Measurements from ENCODE around the gene RBM22. TPM values are rescaled to one million over a fixed set of nuclear protein-coding genes. Genes with fewer than 3 reads are reported as not detected.

Gene RBM22
- polyA plus RNA-seq, 2 of the 4 experiments (the other 2 are of a cell fraction): 42.2 to 75.7 TPM

DNA sequence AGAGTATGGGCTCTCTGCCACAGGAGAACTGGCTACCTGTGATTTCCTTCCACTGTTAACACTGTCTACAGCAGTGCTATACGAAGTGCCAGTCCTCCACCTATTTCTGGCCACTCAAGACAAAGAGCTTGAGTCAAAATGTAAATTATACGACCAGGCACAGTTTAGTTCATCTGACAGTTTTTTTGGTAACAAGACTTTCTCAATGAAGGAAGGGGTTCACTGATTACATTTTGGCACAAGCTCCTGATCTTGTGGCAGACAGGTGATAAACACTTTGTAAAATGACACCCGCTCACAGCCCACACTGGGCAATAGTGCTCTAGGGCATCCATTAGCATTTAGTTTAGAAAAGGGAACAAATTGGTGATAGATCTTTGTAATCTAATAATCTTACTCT lies 8.6 kb downstream of the RBM22 start:
- H3K4me2 ChIP-seq: no peak overlapping the region
- H3K27ac ChIP-seq: no peak overlapping the region
- 91% methylated on average over 3 of the region's 3 CpGs for WGBS (ENCODE audit: missing lambda C conversion rate)
- FAIRE-seq (no peak), DNase-seq (ENCODE audit: low read depth in 1 of 2, low spot score in 1 of 2) (no peak), ATAC-seq (no peak)
- ChIA-PET POLR2A (no interaction called here), CTCF (interaction anchor here (5.3 kb wide), 1 partner anchor 8 kb away, joined by 27 read pairs; the partner anchor contains the start of gene RBM22)
- H3K4me3 ChIP-seq: no peak overlapping the region
- TF ChIP-seq USF2 (IDR thresholded peaks at IDR 0.05) (no peak), SREBF2 (IDR thresholded peaks at IDR 0.05) (no peak), EP300 (IDR thresholded peaks at IDR 0.05) (no peak)
- TF ChIP-seq, protein P1, sequence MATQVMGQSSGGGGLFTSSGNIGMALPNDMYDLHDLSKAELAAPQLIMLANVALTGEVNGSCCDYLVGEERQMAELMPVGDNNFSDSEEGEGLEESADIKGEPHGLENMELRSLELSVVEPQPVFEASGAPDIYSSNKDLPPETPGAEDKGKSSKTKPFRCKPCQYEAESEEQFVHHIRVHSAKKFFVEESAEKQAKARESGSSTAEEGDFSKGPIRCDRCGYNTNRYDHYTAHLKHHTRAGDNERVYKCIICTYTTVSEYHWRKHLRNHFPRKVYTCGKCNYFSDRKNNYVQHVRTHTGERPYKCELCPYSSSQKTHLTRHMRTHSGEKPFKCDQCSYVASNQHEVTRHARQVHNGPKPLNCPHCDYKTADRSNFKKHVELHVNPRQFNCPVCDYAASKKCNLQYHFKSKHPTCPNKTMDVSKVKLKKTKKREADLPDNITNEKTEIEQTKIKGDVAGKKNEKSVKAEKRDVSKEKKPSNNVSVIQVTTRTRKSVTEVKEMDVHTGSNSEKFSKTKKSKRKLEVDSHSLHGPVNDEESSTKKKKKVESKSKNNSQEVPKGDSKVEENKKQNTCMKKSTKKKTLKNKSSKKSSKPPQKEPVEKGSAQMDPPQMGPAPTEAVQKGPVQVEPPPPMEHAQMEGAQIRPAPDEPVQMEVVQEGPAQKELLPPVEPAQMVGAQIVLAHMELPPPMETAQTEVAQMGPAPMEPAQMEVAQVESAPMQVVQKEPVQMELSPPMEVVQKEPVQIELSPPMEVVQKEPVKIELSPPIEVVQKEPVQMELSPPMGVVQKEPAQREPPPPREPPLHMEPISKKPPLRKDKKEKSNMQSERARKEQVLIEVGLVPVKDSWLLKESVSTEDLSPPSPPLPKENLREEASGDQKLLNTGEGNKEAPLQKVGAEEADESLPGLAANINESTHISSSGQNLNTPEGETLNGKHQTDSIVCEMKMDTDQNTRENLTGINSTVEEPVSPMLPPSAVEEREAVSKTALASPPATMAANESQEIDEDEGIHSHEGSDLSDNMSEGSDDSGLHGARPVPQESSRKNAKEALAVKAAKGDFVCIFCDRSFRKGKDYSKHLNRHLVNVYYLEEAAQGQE (IDR thresholded peaks at IDR 0.05): no peak
- H3K9me3 ChIP-seq: no peaks in the 10 kb centered on the region
- H3K4me1 ChIP-seq: no peaks in the 10 kb centered on the region

DNA sequence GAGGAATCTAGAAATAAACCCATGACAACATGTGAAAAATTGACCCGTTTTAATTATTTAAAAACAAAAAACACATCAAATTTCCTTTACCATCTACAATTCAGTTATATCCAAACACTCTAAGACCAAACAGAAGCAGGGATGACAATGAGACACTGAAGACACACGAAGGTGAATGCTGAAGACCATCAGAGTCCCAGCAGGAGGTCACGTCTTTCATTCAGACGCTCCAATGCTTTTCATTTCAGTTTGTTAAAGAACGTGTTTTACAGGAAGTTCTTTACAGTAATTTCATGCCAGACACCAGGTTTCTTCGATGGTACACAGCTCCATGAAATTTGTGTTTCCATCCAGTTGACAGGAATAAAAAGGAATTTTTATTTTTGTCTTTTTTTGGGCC lies 10.1 kb downstream of the RBM22 start:
- CTCF ChIA-PET: interaction anchor here (0.7 to 5.3 kb wide), 4 partner anchors 10 to 1076 kb away, joined by 3 to 27 read pairs (median 3); partner anchors contain the start of genes MYOZ3 and RBM22
- Histone ChIP-seq H3K9me3 (no peaks in the 10 kb centered on the region), H3K4me1 (no peaks in the 10 kb centered on the region), H3K27ac (no peak overlapping the region), H3K4me3 (no peak overlapping the region), H3K4me2 (no peak overlapping the region)
- TF ChIP-seq KDM1A (IDR thresholded peaks at IDR 0.05; ENCODE audit: low read depth) (no peak), USF2 (IDR thresholded peaks at IDR 0.05) (no peak), CHD4 (IDR thresholded peaks at IDR 0.05; ENCODE audit: borderline replicate concordance) (no peak), GATA3 (IDR thresholded peaks at IDR 0.05; ENCODE audit: borderline replicate concordance) (no peak), CHD2 (IDR thresholded peaks at IDR 0.05; ENCODE audit: low read length, partially characterized antibody) (no peak), SREBF2 (IDR thresholded peaks at IDR 0.05) (no peak)
- TF ChIP-seq, protein P1 (IDR thresholded peaks at IDR 0.05): no peak
- no peak for FAIRE-seq
- no peak for ATAC-seq
- DNase-seq (ENCODE audit: low read depth in 1 of 2, low spot score in 1 of 2): no peak
- POLR2A ChIA-PET: no interaction called here
- 88% methylated on average over 6 of the region's 6 CpGs for WGBS (ENCODE audit: missing lambda C conversion rate)

DNA sequence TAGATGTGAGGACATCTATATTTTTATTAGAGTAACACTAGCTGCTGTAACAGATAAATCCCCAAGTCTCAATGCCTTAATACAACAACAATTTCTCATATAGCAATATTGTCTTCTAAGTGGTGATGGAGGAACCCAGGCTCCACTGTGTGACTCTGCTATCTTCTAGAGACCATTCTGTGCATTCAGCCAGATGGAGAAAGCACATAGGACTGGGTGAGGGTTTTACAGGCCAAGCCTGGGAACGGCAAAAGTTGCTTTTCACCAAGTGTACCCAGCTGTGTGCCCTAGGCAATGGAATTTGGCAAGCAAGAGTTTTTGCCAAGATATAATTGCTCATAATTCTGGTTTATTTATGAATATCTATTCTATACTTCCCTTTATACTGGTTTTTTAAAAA lies 11.7 kb downstream of the RBM22 start:
- WGBS (ENCODE audit: missing lambda C conversion rate): 88% methylated on average over 1 of the region's 1 CpG
- no peaks in the 10 kb centered on the region for H3K9me3 ChIP-seq
- ChIA-PET CTCF (interaction anchor here (1.8 to 5.3 kb wide), 3 partner anchors 10 to 128 kb away, joined by 5 to 27 read pairs (median 11); partner anchors contain the start of gene RBM22), POLR2A (no interaction called here)
- ATAC-seq (peak in 1 of 2 experiments; percentile 33; a peak in 1 of 6 replicates), DNase-seq (ENCODE audit: low read depth in 1 of 2, low spot score in 1 of 2) (no peak), FAIRE-seq (no peak)
- H3K27ac ChIP-seq: no peak overlapping the region
- no peak overlapping the region for H3K4me2 ChIP-seq
- no peak overlapping the region for H3K4me3 ChIP-seq
- no peaks in the 10 kb centered on the region for H3K4me1 ChIP-seq
- TF ChIP-seq JUN (IDR thresholded peaks at IDR 0.05) (no peak), FOXS1 (CRISPR knock-in tag; IDR thresholded peaks at IDR 0.05) (no peak), HOXA7 (CRISPR knock-in tag; IDR thresholded peaks at IDR 0.05) (no peak), MAZ (IDR thresholded peaks at IDR 0.05; ENCODE audit: borderline replicate concordance, low read depth, low read length) (no peak), POLR2A (IDR thresholded peaks at IDR 0.05; ENCODE audit: low read length) (no peak), JUNB (IDR thresholded peaks at IDR 0.05) (no peak), NR3C1 (IDR thresholded peaks at IDR 0.05) (no peak), HOXB13 (CRISPR knock-in tag; IDR thresholded peaks at IDR 0.05; ENCODE audit: low read depth) (no peak), RFX5 (IDR thresholded peaks at IDR 0.05) (no peak), TP53 (CRISPR knock-in tag; IDR thresholded peaks at IDR 0.05) (no peak), EHF (CRISPR knock-in tag; IDR thresholded peaks at IDR 0.05) (no peak), BHLHE40 (IDR thresholded peaks at IDR 0.05; ENCODE audit: low read depth, low read length) (no peak), CBX8 (IDR thresholded peaks at IDR 0.05) (no peak), FOSL2 (IDR thresholded peaks at IDR 0.05) (no peak), FOSL2 (CRISPR knock-in tag; IDR thresholded peaks at IDR 0.05) (no peak)
- TF ChIP-seq, protein P2, sequence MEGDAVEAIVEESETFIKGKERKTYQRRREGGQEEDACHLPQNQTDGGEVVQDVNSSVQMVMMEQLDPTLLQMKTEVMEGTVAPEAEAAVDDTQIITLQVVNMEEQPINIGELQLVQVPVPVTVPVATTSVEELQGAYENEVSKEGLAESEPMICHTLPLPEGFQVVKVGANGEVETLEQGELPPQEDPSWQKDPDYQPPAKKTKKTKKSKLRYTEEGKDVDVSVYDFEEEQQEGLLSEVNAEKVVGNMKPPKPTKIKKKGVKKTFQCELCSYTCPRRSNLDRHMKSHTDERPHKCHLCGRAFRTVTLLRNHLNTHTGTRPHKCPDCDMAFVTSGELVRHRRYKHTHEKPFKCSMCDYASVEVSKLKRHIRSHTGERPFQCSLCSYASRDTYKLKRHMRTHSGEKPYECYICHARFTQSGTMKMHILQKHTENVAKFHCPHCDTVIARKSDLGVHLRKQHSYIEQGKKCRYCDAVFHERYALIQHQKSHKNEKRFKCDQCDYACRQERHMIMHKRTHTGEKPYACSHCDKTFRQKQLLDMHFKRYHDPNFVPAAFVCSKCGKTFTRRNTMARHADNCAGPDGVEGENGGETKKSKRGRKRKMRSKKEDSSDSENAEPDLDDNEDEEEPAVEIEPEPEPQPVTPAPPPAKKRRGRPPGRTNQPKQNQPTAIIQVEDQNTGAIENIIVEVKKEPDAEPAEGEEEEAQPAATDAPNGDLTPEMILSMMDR (IDR thresholded peaks at IDR 0.05): no peak
